Amniotic epithelial cell (primary cell): ENCODE measurements around the gene GDPD5.

Source experiments
- DNase-seq: peaks from one replicate; pipeline ENCODE4 v3.0.0-alpha.2; 2010; ENCODE audit warnings: low read depth

Gene GDPD5

DNA sequence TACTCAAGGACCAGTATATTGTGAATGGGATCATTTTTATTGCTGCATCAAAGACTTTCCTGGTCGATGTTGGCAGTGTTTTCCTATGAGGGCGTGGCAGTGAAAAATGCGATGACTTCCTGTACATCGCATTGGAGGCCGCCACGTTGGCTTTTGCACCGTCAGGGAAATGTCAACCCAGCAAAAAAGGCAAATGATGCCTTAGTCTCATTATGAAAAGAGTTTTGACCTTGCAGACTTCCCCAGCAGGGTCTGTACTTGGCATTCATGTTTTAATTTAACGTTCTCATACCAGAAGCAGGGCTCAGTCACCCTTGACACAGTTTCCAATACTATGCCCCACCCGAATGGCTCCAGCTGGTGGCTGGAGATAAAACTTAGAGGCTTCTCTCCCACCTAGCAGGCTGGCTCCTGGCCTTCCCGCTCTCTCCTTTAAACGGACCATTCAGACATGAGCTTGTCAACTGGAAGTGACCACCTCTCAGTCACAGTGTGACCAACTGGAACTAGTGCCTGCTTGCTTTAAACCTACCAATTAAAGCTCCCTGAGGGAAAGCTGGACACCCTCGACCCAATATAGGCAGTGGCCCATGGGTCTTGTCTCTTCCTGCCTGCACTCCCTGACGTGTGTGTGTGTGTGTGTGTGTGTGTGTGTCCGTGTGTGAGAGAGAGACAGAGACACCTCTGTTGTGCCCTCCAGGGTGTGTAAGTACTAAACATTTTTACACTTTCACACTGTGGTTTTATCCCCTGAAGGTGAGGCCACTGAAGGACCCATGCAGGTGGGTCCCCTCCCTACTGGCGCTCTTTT lies 8.7 kb upstream of the GDPD5 start:
- no peak for DNase-seq

DNA sequence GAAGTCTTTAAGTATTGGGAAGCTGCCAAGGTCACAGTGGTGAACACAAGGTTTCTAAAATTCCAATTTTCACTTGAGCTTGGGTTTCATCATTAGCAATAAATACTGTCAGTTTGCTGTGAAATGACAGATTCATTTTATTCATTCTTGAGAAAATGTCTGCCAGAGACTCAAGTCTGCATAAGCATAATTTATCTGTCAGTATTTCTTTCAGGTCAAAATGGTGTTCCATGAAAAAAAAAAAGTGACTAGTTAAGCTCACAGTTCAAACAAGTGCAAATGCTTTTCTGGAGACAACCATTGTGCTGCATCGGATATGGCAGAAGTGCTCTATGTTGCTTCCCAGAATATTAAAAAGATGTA lies 8.1 kb upstream of the GDPD5 start:
- no peak for DNase-seq

DNA sequence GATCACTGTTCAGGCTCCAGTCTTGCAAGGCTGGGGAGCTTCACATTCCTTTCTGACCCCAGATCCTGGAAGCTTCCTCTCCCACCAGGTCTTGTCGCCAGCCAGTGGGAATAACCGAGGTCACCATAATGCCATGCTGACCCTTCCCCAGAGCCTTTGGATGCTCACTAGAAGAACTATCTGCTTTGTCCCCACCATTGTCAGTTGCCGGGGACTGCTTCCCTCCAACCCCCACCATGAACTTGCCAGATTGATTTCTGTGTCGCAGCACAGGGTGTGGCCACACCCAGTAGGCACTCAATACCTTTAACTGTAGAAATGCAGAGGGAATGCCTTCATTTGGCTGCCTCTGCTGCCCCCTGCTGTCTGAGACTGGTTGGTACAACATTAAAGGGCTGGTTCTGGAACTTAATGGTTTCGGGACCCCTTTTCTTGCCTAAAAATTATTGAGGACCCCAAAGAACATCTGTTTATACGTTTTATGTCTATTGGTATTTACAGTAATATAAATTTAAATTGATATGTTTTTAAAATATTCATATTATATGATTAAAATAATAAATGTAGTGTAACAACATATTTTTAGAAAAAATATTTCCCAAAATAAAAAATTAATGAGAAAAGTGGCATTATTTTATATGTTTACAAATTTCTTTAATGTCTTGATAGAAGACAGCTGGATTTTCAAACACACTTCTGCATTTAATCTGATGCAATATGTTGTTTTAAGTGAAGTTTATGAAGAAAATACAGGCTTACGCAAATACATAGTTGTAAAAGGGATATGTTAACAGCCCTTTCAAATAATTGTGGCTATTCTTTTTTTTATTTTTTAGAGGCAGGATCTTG lies 6.7 kb upstream of the GDPD5 start:
- no peak for DNase-seq

DNA sequence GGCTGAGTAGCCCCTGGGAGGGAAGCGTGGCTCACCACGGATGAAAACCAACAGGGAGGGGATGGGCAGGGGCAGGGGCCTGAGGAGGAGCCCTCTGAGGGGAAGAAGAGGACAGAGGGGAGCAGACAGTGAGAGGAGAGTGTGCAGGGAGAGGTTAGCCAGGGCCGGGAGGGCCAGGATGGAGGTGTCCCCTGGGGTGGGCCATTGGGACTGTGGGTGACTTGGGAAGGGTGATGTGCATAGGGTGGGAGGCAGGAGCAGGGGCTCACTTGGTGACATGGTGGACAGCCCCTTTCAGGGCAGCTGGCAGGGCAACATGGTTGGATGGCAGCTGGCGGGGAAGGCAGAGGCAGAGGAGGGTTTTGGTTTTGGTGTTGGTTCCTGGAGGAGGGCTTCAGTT lies 5.6 kb upstream of the GDPD5 start:
- DNase-seq: no peak

DNA sequence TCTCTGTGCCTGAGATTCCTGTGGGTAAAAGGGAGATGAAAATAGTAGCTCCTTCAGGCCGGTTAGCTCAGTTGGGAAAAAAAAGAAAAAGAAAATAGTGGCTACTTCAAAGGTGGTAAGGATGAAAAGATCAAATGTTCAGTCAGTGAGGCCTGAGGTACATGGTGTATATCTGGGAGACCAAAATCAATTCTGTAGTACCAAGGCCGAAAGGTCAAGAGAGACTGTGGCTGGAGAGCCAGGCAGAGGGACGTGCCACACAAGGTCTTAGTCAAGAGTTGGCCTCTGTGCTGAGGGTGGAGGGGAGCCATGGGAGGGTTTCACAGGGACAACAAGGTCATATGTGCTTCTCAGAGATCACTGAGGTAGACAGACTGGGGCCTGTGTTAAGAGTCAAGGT lies 4.8 kb upstream of the GDPD5 start:
- DNase-seq: no peak

DNA sequence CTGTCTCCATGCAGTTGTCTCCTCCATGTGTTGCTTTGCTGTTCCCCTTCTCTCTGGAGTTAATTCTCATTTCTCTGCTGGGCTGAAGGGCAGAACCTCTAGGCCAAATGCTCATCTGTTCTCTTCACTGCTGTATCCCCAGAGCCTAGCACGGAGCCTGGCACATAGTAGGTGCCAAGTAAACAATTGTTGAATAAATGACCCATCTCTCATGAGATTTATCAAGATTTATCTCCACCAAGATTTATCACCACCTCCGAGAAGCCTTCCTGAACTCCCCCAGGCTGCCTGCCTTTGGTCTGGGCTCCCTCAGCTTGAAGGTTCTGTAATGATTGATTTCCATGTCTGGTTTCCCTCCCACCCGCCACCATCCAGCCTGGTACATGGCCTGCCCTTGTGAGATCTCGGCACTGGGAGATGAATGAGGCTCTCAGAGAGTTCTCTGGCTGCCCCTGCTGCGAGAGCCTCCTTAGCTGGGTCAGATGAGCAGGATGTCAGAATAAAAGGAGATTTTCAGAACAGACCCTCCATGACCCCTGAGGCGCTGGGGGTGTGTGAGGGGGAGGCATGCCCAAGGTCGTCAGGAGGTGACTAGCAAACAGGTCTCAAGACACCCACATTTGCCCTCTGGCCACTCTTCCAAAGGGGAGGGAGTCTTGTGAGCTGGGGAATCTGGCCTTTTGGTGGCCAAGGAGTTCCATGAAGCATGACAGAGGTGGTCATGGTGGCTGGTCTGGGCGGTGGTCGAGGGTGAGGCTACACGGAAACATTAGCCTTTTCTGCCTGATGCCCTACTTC lies 2.4 kb upstream of the GDPD5 start:
- peak; percentile 70 for DNase-seq

DNA sequence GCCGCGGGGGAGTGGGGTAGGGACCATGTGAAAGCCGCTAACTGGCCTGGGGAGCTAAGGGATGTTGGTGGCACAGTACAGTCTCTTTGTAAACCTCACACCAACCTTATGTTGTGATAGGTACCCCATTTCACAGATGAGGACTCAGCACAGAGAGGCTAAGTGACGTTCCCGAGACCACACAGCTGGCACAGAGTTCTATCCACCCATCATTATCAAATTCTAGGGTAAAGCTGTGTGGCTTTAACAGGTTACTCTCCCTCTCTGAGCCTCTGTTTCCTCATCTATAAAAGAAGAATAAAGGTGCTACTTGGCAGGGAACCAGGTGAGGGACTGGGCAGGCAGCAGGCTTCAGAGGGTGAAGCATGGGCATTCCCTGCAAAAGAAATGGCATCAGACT lies 1.4 kb upstream of the GDPD5 start:
- DNase-seq: no peak

DNA sequence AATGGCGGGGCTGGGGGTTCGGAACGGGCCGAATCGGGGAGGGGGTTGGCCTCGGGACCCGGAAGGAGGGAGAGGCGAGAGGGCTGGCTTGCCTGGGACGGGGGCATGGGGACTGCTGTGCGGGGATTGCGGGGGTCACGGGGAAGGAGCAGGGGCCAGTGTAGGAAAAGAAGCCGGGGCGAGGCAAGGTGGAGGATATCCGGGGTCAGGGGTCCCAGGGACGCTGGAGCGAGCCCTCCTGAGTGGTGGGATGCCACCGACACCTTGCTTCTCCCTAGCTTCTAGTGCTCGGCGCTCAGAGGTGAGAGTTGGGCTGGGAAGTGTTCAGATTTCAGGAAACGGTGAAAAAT lies 426 bp upstream of the GDPD5 start:
- DNase-seq: no peak

DNA sequence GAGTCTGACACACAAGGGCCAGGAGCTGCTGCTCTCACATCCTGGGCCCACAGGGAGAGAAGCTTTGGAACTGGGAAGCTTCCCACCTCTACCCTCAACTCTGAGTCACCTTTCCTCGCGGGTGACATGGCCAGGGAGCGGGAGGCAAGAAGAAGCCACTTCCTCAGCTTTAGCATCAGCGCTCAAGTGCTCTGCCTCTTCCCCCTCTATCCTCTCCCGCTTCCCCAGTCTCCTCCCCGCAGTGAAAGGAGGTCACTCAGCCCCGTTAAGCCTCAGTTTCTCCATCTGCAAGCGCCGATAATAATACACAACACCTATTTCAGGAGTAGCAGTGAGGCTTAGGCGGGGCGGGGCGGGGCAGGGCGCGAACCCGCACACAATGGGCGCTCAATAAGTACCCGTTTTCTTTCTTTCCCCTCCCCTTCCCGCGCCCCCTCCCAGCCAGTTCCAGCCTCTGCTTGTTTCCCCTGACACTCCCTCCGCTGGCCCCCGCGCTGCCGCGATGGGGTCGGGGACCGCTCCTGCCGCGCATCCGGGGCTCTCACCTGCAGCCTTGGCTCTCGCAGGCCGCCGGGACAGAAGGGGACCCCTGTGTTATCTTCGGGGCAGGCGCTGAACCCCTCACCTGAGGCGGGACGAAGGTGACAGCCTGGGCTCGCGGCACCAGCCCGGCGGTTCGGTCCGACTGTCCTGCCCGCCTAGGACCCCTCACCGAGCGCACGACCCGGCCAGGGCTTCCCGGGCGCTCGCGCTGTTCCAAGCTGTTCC lies 892 bp downstream of the GDPD5 start:
- no peak for DNase-seq

DNA sequence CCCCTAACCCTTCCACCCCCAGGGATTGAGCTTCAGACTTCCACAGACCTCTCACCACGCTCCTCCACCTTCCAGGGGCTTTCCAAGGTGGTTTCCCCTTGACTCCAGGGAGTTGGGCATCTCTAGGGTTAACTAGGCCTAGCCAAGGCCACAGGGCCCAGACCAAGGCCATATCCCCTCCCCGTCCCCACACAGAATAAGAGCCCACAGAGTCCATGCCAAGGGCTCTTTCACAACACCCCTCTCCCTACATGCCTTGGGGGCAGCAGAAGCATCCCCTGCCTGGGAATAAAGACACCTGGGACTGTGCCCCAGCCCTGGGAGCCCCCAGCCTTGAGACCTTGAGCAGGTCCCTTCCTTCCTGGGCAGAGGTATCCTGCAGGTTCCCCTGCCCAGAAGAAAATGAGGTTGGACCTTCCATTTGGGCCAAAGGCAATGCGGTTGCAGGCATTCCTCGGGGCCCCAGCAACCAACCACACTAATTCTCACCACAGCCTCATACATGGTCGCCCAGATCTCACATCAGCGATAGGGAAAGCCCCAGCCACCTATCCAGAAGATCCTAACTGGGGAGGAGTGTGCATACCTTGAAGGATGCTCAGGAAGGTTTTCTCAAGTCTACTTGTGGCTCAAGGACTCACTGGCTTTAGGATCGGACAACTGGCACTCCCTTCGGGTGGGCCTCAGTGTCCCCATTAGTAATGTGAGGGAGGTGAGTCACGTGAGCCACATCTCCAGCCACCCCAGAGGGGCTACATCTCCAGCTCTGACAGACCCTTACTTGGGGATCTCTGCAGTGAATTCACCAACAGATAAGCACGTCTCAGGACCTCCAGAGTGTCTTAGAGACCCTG lies 1.7 kb downstream of the GDPD5 start:
- no peak for DNase-seq

DNA sequence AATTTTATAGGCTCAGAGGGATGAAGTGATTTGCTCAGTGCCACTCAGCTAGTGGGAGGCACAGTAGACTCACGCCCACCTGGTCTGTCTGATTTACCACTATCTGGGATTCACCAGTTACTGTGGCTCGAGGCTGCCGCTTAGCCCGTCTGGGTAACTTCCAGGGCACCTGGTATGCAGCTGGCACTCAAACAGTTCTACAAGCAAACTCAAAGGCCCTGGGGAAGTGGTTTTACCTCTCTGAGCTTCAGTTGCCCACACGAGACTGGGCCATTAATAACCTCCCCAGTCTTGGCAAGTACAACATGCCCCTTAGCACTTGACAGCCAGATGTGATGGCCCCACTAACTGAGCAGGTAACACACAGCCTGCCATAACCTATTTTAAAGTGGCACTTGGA lies 2.6 kb downstream of the GDPD5 start:
- no peak for DNase-seq

DNA sequence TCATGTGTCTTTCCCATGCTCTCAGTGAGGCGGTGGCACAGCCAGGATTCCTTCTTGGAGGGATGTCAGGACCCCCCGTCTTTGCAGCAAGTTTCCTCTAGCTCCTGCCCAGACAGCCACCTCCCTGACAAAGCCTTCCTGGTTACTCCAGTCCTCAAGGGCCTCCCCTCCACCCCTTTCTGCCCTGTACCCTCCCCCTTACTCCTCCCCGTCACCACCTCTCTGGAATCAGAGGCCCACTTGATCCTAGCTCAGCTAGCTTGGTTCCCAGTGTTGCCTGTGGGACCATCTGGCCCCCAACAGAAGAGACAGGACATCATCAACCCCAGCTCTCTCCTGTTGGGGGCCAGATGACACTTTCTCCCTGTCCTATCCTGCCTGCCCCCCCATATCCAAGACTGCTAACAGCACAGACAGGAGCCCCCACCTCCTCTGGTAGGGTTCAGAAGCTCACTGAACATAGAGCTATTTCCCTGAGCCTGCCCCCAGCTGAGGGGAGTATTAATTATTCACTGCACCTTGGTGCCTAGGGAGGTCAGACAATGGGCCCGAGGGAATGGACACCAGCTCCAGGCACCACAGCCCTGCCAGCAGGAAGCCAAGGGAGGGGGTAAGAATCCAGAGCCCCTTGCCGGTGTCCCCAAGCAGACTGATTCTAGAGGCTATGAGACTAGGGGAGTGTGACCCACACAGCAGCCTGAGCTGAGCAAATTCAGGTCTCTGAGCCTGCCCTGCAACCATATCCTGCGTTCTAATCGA lies 3.3 kb downstream of the GDPD5 start:
- DNase-seq: no peak

DNA sequence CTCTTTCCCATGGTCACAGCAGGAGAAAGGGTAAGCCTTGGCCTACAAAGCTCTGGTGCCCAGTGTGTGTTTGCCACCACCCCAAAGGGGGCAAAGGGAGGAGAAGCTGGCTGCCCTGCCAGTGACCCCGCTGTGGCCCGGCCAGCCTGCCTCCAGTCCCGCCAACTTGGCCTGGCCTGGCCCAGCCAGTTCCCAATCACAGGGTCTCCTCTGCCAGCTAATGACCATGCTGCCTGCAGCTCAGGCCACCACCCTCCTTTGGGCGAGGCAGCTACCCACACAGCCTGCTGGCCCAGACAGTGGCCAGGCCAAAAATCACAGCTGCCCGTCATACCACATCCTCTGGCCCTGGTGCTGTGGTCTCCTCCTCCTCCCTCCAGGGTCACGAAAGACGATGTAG lies 5.1 kb downstream of the GDPD5 start:
- no peak for DNase-seq

DNA sequence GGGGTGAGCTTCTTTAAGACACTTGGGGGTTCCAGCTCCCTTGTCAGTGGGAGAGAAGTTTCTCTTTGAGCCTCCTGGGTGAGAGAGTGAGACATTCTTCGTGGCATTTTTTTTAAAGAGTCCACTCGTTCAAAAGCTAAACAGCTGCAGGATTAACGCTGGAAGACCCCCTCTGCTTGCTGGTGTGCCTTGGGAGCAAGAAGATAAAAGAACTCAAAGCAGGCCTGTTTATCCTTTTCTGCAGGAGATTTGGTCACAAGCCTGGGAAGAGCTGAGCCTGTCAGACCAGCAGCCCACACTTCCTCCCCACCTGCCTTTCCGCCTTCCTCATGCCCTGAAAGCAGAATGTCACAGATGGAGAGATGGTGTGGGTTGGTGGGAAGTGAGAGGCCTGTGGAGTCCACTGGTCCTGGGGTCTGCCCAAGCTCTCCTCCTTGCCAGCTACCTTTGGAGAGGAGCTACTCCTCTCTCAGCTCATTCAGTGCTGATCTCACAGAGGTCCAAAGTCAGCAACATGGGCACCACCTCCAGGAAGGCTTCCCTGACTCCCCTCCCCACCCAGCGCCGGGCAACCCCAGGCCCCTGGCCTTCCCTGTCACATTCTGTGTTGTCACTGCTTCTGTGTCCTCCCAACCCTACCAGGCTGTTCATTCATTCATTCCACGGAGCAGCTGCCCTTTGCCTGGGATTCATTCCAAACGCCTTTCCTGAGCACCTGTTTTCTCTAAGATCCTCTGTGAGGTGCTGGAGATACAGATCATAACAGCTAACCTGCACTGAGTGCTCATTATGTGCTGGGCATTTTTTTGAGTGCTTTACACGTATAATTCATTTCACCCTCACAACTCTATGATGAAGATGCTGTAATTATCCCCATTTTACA lies 6.7 kb downstream of the GDPD5 start:
- DNase-seq: no peak

DNA sequence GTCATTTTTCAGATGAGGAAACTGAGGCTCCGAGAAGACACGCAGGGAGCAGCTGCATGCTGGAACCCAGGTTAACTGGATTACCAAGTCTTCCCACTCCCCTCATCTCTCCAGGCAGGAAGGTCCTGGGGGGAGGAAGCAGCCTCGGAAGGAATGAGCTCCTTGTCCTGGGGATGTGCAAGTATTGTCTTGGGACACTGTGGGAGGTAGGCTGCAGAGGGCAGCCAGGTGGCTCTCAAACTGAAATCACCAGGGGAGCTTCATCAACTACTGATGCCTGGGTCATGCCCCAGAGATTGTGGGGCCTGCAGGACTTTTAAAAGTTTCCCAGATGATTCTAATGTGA lies 7.6 kb downstream of the GDPD5 start:
- no peak for DNase-seq

DNA sequence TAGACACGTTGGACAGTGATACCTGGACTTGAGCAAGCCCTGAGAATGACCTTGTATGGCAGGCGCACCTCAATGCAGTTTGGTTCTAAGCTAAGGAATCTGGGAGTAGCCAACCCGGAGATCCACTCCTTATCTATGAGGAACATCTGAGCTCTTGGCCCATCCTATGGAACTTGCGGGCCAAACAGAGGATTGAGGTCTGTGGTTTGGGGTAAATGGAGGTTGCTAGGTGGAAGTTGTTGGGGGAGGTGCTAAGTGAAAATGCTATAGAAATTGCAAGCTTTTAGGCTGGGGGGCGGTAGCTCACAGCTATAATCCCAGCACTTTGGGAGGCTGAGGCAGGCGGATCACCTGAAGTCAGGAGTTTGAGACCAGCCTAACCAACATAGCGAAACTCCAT lies 8.9 kb downstream of the GDPD5 start:
- DNase-seq: no peak

DNA sequence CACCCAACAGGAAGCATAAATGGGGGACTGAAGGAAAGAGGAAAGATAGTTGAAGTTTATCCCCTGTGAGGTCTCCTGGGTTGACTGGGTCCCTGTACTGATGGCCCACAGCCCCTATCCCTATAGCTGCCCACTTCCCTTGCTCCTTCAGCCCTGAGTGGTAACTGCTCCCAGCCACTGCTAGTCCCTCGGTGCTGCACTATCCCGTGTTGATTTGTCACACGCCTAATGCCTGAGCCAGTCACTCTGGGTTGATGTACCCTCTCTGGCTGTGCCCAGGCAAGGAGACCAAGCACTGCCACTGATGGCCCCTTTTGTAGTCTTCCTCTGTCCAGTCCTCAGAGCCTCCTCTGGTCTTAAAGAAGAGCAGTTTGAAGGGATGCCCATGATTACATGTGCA lies 9.6 kb downstream of the GDPD5 start:
- DNase-seq: no peak

DNA sequence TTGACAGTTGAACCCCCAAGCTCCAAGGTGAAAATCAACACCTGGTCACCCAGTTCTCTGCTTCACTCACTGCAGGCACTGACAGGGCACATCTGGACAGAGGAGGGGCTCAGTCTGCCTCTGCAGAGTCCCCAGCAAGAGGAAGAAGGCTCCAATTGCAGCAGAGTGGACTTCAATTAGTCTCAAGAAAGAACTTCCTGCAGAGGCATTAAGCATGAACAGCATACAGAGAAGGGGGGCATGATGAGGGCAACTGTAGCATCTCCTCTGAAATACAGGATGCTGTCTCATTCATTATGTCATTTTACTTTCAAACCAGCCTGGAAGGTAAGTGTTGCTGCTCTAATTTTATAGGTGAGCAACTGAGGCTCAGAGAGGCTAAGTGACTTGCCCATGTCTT lies 11.1 kb downstream of the GDPD5 start:
- DNase-seq: no peak

DNA sequence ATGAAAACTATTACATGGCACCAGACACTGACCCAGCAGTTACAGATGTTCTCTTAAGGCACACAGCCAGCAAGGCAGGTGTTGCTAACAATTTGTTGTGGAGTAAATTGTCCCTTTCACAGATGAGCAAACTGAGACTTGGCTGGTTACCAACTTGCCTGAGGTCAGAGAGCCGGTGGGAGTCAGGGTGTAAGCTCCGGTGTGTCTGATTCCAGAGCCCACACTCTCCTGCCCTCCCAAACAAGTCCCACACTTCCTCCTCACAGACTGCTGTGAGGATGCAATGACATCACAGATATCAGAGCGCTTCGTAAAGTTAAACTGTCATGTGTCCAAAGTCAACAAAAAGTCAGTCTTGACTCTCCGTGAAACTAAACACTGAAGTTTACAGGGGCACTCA lies 12.5 kb downstream of the GDPD5 start:
- no peak for DNase-seq

DNA sequence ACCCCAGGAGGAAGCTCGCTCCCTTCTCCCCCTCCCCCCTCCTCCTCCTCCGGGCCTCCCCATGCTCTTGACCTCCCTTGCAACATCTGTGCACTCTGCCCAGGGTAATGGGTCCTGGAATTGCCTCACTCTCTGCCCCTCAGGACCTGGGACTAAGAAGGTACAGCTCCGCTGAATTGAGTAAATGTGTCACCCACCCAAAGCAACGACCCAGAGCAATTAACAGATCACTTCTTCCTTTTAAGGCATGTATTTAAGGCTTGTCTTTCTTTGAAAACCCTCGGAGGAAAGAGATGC lies 15.1 kb downstream of the GDPD5 start:
- DNase-seq: no peak
